NCI-H2107 treated with DMSO at 0.1 percent for 48 hours (cell line): ENCODE data around the gene BRIP1.
"Not testable (repeated sequence)": the region's sequence is repeated elsewhere in the genome, so short reads cannot be mapped to it uniquely, and the experiment has no call there.

Source experiments
- DNase-seq: peaks from one replicate; lab custom pipeline; 2025; ENCODE audit not compliant: unreplicated experiment; lab: John Stamatoyannopoulos, UW

BRIP1 gene

DNA sequence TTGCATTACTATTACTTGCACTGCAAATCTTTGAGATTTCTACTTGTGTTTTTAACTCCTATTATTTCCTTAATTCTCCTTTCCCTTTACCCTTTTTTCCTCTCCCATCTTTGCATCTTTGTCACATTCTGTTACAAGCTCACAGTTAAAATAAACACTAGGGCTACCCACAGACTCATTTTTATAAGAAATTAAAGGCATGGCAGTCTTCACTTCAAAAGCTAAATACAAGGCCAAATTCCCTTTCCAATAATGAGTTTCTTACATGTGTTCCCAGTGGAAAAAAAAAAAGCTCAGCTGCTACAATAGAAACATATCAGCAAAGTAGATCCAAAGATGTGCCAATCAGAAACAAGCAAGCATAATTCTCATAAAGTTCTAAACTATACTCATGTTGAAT, 3.7 kb upstream of the BRIP1 start:
- no peak for DNase-seq

DNA sequence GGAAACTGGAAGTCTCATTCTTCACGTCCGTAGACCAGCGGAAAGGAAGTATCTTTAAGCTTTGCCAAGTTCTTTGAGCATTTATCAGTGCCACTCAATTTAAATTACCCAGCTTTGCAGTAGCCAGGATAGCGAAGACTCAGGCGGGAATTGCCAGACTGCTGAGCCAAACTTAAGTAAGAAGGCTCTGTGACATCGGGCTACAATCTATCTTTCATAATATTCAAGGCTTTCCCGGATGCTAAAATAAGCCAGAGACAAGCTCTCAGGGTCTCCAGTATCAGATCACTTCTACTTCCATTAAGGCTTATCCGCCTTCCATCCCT, 436 bp upstream of the BRIP1 start:
- no peak for DNase-seq

DNA sequence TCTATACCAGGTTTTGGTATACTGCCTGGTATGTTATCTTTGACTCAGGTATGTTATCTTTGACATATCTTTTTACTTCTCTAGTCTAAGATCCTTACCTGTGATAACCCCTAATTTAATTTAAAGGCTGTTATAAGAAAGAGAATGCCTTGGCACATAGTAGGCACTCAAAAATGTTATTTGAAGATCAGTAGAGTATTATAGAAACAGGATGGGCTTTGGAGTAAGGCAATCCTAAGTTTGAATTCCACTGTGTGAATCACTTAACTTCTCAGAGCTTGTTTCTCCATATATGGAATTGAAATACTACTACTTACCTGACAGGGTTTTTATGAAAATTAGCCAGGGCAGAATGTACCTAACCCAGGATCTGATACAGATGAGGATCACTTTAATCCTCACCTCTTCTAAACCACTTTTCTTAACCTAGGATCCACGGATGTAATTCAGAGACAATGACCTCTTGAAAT, 1.2 kb downstream of the BRIP1 start:
- DNase-seq = no peak

DNA sequence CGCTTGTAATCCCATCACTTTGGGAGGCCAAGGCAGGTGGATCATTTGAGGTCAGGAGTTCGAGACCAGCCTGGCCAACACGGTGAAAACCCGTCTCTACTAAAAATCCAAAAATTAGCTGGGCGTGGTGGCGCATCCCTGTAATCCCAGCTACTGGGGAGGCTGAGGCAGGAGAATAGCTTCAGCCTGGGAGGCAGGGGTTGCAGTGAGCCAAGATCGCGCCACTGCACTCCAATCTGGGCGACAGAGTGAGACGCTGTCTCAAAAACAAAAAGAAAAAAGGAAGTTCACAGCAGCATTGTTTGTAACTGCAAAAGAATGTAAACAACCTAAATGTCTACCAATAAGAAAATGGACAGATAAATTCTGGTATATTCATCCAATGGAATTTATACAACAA, 2.9 kb downstream of the BRIP1 start:
- DNase-seq = not testable (repeated sequence)

GRCh38 chr17:61856035-61856434, 7.3 kb downstream of the BRIP1 start:
- DNase-seq = no peak

DNA sequence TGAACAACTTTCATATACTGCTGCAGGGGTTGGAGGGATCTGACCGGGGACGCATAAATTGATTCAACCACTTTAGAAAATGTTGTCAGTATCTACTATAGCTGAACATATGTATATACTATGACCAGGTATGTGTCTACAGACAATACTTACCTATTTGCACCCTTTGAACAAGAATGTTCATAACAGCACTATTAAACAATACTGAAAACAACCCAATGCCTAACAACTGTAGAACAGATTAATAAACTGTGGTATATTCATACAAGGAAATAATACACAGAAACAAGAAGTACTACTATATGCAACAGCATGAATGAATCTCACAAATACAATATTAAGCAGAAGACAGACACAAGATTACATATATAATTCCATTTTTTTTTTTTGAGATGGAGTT, 10.5 kb downstream of the BRIP1 start:
- no peak for DNase-seq

DNA sequence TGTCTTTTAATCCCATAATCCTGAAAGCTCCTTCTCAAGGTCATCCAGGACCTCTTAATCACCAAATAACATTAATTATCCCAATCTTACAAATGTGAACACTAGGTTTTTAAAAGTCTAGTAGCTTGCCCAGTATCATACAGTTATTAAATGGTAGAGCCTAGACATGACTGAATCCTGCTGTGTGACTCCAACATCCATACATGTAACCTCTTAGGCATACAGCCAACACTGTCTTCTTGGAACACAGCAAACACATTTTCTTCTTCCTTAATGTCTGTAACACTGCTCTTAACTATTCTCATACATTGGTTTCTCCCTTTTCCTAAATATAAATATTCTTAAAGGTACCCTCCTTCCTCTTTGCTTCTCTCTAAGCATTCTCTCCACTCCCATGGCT, 13.7 kb downstream of the BRIP1 start:
- DNase-seq = no peak

DNA sequence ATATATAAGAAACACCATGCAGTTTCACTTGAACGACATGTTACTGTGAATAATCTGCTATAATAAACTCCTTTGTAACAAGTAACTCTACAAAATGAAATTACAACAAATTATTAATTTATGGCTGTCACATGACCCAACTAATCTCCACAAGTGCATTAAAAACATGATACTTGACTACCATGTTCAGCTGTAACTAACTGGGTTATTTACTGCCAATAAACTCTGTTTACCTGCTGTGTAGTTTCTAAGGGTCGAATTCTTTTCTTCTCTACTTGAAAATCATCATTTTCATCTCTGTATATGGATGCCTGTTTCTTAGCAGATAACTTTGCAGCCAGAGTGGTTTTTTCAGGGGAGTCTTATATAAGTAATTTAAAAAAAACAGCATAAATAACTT, 14.4 kb downstream of the BRIP1 start:
- no peak for DNase-seq

DNA sequence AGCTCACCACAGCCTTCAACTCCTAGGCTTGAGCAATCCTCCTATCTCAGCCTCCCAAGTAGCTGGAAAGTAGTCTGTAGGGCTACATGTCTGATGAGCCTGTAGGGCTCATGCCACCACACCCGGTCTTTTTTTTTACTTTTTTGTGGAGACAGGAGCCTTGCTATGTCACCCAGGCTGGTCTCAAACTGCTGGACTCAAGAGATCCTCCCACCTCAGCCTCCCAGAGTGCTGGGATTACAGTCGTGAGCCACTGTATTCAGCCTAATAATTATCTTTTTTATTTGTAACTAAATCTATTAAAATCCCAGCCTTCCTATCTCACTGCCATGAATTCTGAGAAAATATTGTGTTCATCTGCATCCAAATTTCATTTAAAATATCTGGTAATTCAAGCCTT, 15.1 kb downstream of the BRIP1 start:
- DNase-seq = no peak

DNA sequence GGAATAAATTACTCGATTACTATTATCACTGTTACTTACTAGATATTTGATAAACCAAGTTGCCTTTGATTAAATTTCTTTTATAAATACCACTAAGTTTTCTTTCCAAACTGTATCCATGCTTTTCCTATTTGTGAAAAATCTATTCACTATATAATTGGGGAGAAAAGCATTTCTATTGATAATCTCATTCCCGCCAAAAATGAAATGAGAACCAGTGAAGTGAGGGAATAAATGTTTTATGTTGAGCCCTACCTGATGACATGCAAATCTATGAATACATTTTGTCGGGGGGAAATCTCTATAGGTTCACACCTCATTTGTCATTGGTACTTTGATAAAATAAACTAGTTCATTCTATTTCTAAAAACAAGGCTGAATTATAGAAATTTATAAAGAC, 15.7 kb downstream of the BRIP1 start:
- no peak for DNase-seq

DNA sequence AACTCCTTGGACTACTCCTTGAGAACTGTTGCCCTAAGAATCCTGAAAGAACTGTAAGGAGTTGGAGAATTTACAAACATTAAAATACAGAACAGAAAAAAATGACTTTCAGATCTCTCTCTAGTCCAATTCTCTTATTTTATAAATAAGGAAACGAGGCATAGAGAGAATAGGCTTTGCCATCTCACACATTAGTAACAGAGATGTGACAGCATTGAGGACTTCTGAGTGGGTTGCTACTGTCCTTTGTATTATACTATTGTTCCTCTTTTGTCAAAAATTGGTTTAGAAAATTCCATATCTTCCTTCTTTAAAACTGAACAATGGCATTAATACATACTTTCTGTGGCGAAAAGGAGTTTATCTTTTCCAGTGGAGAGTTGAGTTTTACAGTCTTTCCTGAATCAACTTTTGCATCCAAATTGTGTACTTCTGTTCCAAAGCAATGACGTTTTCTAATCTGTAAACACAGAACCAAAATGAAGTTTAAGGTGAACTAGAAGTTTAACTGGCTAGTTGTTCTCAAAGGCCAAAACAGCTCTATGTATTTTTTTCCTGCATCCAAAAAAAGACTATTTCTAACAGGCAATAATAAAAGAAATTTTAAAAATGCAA, 16.5 kb downstream of the BRIP1 start:
- DNase-seq = no peak

- DNase-seq = no peak
These were observed 17.2 kb downstream of the BRIP1 start for GRCh38 chr17:61846088-61846487.

GRCh38 chr17:61843435-61843834, 19.9 kb downstream of the BRIP1 start:
- no peak for DNase-seq

DNA sequence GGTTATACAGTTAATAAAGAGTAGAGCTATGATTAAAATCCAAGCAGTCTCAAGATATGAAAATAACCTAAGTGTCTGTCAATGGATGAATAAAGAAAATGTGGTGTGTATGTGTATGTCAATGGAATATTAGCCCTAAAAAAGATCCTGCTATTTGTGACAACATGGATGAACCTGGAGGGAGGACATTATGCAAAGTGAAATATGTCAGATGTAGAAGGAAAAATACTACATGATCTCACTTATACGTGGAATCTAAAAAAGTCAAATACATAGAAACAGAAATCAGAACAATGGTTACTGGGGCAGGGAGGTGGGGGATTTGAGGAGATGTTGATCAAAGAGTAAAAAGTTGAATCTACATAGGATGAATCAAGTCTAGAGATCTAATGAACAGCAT, 20.4 kb downstream of the BRIP1 start:
- no peak for DNase-seq

- DNase-seq = no peak
These were observed 24.0 kb downstream of the BRIP1 start for GRCh38 chr17:61839300-61839786.

DNA sequence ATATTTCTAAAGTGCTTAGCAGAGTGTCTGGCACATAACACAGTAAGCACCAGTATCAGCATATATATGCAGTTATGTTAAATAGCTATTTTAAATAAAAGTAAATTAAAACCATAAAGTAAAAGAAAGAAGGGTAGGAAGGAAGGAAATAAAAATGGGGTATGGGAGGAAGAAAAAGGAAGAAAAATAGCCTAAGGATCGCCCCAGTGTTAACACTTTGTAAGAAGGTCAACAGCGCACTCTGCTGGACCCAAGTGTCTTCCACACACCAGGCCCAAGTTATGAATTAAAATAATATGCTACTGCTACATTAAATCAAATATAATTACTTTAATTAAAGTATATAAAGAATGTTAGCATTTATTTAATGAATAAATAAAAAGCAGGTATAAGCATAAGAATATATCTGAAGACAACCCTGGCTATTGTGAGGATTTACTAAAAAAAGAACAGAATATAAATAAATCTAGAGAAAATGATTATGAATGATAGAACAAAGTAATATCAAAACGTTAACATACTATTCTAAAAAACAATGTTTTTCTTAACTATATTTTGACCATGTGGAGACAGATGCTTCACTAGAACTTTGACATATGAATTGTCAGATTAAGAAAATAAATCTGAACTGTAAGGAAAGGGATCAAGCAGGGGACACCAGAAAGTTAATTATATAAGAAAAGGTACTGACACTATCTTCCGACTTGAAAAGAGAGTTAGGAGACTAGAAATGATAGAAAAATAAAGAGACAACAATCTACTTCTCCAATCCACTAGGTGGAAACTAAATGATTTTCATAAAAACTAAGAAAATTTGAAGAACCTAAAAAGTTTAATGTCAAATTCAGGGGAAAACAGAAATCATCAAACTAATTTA, 25.9 kb downstream of the BRIP1 start:
- DNase-seq = peak; percentile 43

GRCh38 chr17:61836266-61837174, 26.8 kb downstream of the BRIP1 start:
- DNase-seq = no peak

GRCh38 chr17:61835606-61836005, 27.7 kb downstream of the BRIP1 start:
- no peak for DNase-seq

DNA sequence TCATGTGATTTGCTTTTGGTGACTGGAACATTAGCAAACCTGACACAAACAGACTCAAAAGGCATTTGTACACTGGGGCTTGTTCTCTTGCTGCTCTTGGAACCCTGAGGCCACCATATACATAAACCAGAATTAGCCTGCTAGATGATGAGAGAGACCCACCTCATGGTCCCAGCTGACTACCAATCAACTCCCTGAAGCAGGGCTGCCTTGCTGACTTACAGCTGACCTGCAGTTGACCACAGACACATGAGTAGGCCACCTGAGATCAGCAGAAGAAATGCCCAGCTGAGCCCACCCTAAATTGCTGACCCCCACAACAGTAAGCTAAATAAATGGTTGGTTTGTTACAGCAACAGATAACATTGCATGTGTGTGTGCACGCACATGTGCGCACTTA, 28.7 kb downstream of the BRIP1 start:
- no peak for DNase-seq

- no peak for DNase-seq
These were observed 29.7 kb downstream of the BRIP1 start for GRCh38 chr17:61833536-61834193.

DNA sequence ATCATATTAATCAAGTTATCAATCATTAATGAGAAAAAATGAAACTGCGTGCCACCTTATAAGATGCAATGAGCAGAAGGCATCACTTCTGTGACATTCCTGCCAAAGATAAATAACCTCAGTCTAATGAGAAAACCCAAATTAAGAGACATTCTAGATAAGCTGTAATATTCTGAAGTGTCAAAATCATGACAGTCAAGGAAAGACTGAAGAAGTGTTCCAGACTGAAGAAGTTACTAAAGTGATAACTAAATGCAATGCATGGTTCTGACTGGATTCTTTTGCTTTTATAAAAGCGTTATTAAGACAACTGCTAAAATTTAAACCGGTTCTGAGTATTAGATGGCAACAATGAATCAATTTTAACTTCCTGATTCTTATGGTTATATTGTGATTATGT, 30.9 kb downstream of the BRIP1 start:
- DNase-seq = no peak
